CD4-positive, alpha-beta T cell (primary cell): ENCODE measurements around the gene TMEM273. TPM values are rescaled to one million over a fixed set of nuclear protein-coding genes. Genes with fewer than 3 reads are reported as not detected.

Experiments used
- ATAC-seq: fragments of 200-7000 bp; cut with Tn5 transposase; one replicate; pipeline ENCODE4 v1.10.0; 2022; ENCODE audit warnings: mild to moderate bottlenecking; ENCODE audit not compliant: poor library complexity
- CTCF ChIA-PET: fragments of 350-600 bp; sonication (Branson Sonifier 250); formaldehyde crosslinking; loops from one replicate; lab custom pipeline; 2021; ENCODE audit warnings: antibody characterized with exemption, inconsistent platforms; lab: Charles Lee
- POLR2A ChIA-PET: fragments of 350-600 bp; sonication (Branson Sonifier 250); formaldehyde crosslinking; loops from one replicate; lab custom pipeline; 2021; ENCODE audit warnings: antibody characterized with exemption, inconsistent platforms; lab: Charles Lee
- DNase-seq, 14 experiments: peaks; one replicate each; pipeline ENCODE4 v3.0.0-alpha.2; 2013 to 2020; ENCODE audit warnings: mixed read lengths in 2 of 14
- H3K27ac ChIP-seq, 2 donors: one replicate each; pipeline versions ENCODE4 v1.5.1 to v1.7.0; 2013; ENCODE audit warnings: low read length in 2 of 2, low read depth in 1 of 2, mild to moderate bottlenecking in 1 of 2
- H3K27me3 ChIP-seq, 2 experiments: 1 replicate in 1 of 2; 2 replicates in 1 of 2; pipeline versions ENCODE4 v1.6.1 to v1.7.0; 2013; ENCODE audit warnings: low read length in 2 of 2, control low read depth in 1 of 2, mild to moderate bottlenecking in 1 of 2, moderate library complexity in 1 of 2; ENCODE audit not compliant: insufficient read depth in 2 of 2, control insufficient read depth in 1 of 2
- H3K36me3 ChIP-seq: one replicate; pipeline ENCODE4 v1.6.1; 2013; ENCODE audit warnings: low read length, control low read depth; ENCODE audit not compliant: insufficient read depth
- H3K4me1 ChIP-seq: one replicate; pipeline ENCODE4 v1.6.1; 2013; ENCODE audit warnings: low read length, control low read depth; ENCODE audit not compliant: insufficient read depth
- H3K4me3 ChIP-seq: one replicate; pipeline ENCODE4 v1.5.1; 2013; ENCODE audit warnings: mild to moderate bottlenecking, low read length, moderate library complexity
- H3K9me3 ChIP-seq, 2 experiments: 1 replicate in 1 of 2; 2 replicates in 1 of 2; pipeline versions ENCODE4 v1.6.1 to v1.7.0; 2013; ENCODE audit warnings: low read length in 2 of 2, mild to moderate bottlenecking in 2 of 2, control low read depth in 1 of 2, moderate library complexity in 1 of 2; ENCODE audit not compliant: control insufficient read depth in 1 of 2, insufficient read depth in 1 of 2
- H3K27ac Mint-ChIP-seq: one replicate; pipeline ENCODE4 v1.8.0; 2020; ENCODE audit warnings: mixed read lengths
- H3K27me3 Mint-ChIP-seq: one replicate; pipeline ENCODE4 v1.8.0; 2021; ENCODE audit warnings: mixed read lengths
- H3K36me3 Mint-ChIP-seq: one replicate; pipeline ENCODE4 v1.8.0; 2021; ENCODE audit warnings: low read depth, mixed read lengths
- H3K4me1 Mint-ChIP-seq: one replicate; pipeline ENCODE4 v1.8.0; 2021; ENCODE audit warnings: low read depth, mixed read lengths
- H3K4me3 Mint-ChIP-seq: one replicate; pipeline ENCODE4 v1.8.0; 2020; ENCODE audit warnings: mild to moderate bottlenecking, mixed read lengths
- H3K9me3 Mint-ChIP-seq: one replicate; pipeline ENCODE4 v1.8.0; 2020; ENCODE audit warnings: mixed read lengths
- intact Hi-C, 2 experiments: fragments of 100-400 bp; cut with DNase I in 1 of 2; cut with micrococcal nuclease in 1 of 2; formaldehyde crosslinking; loops; one replicate each; pipeline versions ENCODE4 v1.15.1 to v1.9.0; 2023 to 2025; cut with DNase I, micrococcal nuclease
- total RNA-seq, 174 experiments: library from RNA in 2 of 174; stranded (reverse) in 2 of 174; gene quantifications; one replicate each; pipeline ENCODE4 v1.2.3 and lab custom pipeline; 2021 to 2026
- TF ChIP-seq, protein P1 (sequence below): fragments of 200-600 bp; IDR thresholded peaks from one replicate; pipeline ENCODE4 v1.8.0; 2022; ENCODE audit warnings: antibody characterized with exemption, mild to moderate bottlenecking

The TMEM273 gene
- total RNA-seq, 2 experiments from 2014 or later = 1.8 to 2.2 TPM

DNA sequence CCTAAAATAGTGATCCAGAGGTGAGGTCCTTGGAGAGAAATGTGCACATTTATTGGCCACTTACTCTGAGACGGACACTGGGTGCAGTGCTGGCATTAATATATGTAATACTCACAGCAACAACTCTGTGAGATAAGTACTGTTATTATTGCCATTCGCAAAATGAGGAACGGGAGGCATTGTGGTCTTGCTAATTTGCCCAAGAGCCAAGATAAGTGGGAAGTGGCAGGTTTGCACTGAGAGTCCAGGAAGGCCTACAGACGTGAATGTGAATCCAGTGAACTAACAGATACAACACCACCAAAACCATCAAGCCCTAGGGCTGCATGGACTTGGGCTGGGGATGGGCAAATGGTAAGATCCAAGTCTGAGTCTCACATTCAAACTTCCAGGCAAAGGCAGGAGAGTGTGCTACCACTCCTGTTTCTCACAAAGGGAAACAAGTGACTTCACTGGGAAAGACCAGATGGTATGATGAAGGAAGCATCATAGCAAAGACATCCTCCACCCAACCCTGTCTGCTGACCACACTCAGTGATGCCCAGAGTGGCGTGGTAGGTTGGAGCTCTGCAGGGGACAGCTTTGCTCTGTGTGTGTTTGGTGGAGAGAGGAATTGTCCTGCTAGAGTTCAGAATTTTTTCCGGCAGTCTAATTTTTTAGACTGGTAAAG lies 19.2 kb downstream of the TMEM273 start:
- TF ChIP-seq, protein P1, sequence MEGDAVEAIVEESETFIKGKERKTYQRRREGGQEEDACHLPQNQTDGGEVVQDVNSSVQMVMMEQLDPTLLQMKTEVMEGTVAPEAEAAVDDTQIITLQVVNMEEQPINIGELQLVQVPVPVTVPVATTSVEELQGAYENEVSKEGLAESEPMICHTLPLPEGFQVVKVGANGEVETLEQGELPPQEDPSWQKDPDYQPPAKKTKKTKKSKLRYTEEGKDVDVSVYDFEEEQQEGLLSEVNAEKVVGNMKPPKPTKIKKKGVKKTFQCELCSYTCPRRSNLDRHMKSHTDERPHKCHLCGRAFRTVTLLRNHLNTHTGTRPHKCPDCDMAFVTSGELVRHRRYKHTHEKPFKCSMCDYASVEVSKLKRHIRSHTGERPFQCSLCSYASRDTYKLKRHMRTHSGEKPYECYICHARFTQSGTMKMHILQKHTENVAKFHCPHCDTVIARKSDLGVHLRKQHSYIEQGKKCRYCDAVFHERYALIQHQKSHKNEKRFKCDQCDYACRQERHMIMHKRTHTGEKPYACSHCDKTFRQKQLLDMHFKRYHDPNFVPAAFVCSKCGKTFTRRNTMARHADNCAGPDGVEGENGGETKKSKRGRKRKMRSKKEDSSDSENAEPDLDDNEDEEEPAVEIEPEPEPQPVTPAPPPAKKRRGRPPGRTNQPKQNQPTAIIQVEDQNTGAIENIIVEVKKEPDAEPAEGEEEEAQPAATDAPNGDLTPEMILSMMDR = no peak
- Histone ChIP-seq H3K9me3 (no peaks in the 10 kb centered on the region), H3K4me3 (no peak overlapping the region), H3K36me3 (no peaks in the 10 kb centered on the region), H3K4me1 (peaks cover 2% of the 10 kb centered on the region), H3K27ac (no peak overlapping the region), H3K27me3 (no peaks in the 10 kb centered on the region)
- no peak overlapping the region for H3K4me3 Mint-ChIP-seq
- ATAC-seq (no peak), DNase-seq (no peak)
- CTCF ChIA-PET = no interaction called here
- POLR2A ChIA-PET = no interaction called here
- no peaks in the 10 kb centered on the region for H3K27me3 Mint-ChIP-seq
- no peaks in the 10 kb centered on the region for H3K9me3 Mint-ChIP-seq
- no peak overlapping the region for H3K27ac Mint-ChIP-seq
- no peaks in the 10 kb centered on the region for H3K36me3 Mint-ChIP-seq
- H3K4me1 Mint-ChIP-seq = peaks cover 7% of the 10 kb centered on the region
- intact Hi-C loops = loop anchor here in 1 of 2 experiments (10.0 kb wide), 2 partner anchors 184 to 804 kb away; no protein-coding TSS in a partner anchor

GRCh38 chr10:49168171-49168540 lies 20.0 kb downstream of the TMEM273 start:
- ATAC-seq (no peak), DNase-seq (no peak)
- no peaks in the 10 kb centered on the region for H3K27me3 Mint-ChIP-seq
- H3K36me3 Mint-ChIP-seq = no peaks in the 10 kb centered on the region
- H3K4me3 Mint-ChIP-seq = no peak overlapping the region
- Histone ChIP-seq H3K36me3 (no peaks in the 10 kb centered on the region), H3K9me3 (no peaks in the 10 kb centered on the region), H3K4me3 (no peak overlapping the region), H3K27ac (no peak overlapping the region), H3K27me3 (no peaks in the 10 kb centered on the region), H3K4me1 (peaks cover 2% of the 10 kb centered on the region)
- ChIA-PET CTCF (no interaction called here), POLR2A (no interaction called here)
- TF ChIP-seq, protein P1 = no peak
- peaks cover 7% of the 10 kb centered on the region for H3K4me1 Mint-ChIP-seq
- H3K9me3 Mint-ChIP-seq = no peaks in the 10 kb centered on the region
- H3K27ac Mint-ChIP-seq = no peak overlapping the region
- intact Hi-C loops = loop anchor here in 1 of 2 experiments (10.0 kb wide), 2 partner anchors 183 to 803 kb away; no protein-coding TSS in a partner anchor

- Mint-ChIP-seq H3K27me3 (no peaks in the 10 kb centered on the region), H3K4me3 (no peak overlapping the region), H3K4me1 (peaks cover 7% of the 10 kb centered on the region), H3K9me3 (no peaks in the 10 kb centered on the region), H3K27ac (no peak overlapping the region), H3K36me3 (no peaks in the 10 kb centered on the region)
- Histone ChIP-seq H3K9me3 (no peaks in the 10 kb centered on the region), H3K27me3 (no peaks in the 10 kb centered on the region), H3K27ac (no peak overlapping the region), H3K36me3 (no peaks in the 10 kb centered on the region), H3K4me1 (peaks cover 2% of the 10 kb centered on the region), H3K4me3 (no peak overlapping the region)
- intact Hi-C loops = loop anchor here in 1 of 2 experiments (10.0 kb wide), 2 partner anchors 183 to 803 kb away; no protein-coding TSS in a partner anchor
- POLR2A ChIA-PET = no interaction called here
- DNase-seq = no peak
- CTCF ChIA-PET = no interaction called here
- TF ChIP-seq, protein P1 = no peak
- no peak for ATAC-seq
Measured at GRCh38 chr10:49167425-49168170, 20.6 kb downstream of the TMEM273 start.
